GM18526 (cell line): ENCODE measurements around the gene ANGPT4.

Experiments used
- POLR2A ChIP-seq: IDR thresholded peaks from 3 replicates; pipeline ENCODE4 v1.6.1; 2011; ENCODE audit not compliant: insufficient read length; ENCODE audit errors: extremely low read depth

The ANGPT4 gene, protein sequence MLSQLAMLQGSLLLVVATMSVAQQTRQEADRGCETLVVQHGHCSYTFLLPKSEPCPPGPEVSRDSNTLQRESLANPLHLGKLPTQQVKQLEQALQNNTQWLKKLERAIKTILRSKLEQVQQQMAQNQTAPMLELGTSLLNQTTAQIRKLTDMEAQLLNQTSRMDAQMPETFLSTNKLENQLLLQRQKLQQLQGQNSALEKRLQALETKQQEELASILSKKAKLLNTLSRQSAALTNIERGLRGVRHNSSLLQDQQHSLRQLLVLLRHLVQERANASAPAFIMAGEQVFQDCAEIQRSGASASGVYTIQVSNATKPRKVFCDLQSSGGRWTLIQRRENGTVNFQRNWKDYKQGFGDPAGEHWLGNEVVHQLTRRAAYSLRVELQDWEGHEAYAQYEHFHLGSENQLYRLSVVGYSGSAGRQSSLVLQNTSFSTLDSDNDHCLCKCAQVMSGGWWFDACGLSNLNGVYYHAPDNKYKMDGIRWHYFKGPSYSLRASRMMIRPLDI

DNA sequence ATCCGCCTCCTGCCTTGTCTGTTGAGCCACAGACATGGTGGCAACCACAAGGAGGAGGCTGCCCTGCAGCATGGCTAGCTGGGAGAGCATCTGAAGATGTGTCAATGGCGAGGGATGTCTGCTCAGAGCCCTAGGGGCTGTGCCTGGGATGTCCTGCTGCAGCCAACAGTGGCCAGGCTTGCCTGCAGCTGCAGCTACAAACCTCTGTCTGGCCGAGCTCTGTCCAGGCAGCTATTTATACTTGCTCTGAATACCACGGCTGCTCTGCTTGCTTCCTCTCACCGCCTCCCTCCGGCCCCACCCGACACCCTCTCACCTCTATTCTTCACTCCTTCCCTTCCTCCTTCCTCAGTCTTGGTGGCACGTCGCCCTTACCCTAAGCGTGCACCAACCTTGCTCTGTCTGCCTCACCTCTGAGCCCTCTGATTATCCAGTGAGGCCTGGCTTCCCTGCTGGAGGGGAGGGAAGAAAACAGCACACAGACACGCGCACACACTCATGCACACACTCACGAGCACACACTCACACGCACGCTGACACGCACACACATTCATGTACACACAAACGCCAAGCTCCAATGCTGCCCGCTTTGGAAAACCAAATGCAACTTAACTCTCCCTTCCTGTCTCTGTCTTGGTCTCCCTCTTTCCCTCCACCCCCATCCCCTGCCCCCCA is at the start of gene ANGPT4:
ANGPT4 (minus strand) TSS at position 210 of the 675 bp plus-strand sequence; CDS start at position 90, 120 bp downstream.
- no peak for TF ChIP-seq POLR2A

DNA sequence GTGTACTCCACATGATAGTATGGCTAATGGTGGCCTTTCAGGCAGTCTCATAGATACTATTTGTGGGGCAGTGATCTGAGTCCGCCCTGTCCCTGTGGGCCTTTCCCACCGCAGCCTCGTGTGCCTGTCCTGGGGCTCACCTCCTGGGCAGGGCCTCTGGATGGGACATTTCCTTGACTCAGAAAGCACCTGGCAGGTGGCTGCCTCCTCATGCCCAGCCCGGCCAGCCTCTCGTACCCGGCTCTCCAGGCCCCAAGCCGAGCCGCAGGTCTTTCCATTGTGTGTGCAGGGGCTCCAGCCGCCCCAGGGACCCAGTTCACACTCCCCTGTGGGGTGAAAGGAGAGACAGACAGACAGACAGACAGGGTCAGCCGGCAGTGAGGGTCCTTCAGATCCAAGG is 47.7 kb upstream of the ANGPT4 start:
- no peak for TF ChIP-seq POLR2A

DNA sequence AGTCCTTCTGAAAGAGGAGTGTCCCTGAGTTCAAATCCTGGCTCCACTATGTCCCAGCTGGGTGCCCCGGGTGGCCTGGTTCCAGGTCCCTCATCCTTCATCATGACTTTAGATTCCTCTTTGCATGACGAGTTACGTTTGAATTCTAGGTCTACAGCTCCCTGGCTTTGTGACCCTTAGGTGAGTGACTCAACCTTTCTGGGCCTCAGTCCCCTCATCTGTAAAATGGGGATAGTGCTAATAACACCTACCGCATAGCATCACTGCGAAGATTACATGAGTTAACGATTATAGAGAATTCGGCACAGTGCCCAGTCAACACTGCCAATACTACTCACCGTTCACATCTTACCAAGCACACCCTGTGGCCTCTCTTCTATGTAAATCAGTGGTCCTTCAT is 46.5 kb upstream of the ANGPT4 start:
- TF ChIP-seq POLR2A: no peak

DNA sequence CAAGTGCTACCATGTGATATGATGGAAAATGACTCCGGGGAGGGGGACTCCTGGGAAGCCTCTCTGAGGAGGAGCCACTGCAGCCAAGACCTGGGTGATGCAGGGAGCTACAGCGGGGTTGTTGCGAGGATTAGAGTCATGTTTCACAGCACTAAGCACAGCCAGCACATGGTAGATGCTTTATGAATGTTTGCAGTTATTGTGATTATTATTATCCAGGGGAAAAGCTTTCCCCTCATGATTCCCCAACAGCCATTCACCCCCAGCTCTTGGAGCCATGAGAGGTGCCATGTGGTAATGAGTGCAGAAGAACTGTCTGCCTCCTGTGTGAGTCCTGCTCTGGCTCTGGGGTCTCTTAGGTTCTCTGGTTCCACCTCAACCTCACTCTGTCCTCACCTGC is 46.1 kb upstream of the ANGPT4 start:
- TF ChIP-seq POLR2A: no peak

DNA sequence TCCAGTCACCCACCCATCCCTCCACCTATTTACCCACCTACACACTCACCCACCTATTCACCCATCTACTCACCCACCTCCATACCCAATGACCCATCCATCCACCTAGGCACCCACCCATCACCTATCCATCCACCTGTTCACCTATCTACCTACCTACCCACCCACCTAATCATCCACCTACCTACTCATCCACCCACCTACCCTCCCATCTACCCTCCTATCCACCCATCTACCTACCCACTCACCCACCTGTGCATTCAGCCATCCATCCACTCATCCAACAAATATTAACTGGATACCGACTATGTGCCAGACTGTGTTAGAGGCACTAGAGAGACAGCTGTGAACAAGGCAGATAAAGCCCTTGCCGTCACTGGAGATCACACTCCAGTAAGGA is 45.6 kb upstream of the ANGPT4 start:
- TF ChIP-seq POLR2A: no peak

DNA sequence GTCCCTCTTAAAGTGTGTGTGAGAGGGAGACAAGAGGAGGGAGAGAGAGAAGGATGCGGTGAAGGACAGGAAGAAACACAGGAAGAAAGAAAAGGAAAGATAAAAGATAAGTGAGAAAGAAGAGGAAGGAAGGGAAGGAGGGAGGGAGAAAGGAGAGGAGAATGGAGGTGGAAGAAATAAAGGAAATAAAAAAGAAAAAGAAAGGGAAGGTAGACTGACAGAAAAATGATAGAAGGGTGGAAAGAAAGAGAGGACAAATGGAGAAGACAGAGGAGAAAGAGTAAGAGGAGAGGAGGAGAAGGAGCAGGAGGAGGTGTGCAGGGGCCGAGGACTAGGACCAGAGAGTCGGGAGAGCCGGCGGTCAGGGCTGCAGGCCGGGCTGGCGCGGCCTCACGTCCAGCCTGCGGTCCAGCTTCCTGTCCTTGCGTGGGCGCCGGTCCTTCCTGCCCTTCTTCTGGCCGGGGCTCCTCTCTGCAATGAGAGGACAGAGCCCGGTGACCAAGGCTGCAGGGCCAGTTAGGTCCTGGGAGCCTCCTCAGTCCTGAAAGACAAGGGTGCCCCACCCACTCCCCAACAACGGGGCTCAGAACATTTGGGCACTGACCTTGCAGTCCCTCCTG is 44.0 kb upstream of the ANGPT4 start:
- no peak for TF ChIP-seq POLR2A

DNA sequence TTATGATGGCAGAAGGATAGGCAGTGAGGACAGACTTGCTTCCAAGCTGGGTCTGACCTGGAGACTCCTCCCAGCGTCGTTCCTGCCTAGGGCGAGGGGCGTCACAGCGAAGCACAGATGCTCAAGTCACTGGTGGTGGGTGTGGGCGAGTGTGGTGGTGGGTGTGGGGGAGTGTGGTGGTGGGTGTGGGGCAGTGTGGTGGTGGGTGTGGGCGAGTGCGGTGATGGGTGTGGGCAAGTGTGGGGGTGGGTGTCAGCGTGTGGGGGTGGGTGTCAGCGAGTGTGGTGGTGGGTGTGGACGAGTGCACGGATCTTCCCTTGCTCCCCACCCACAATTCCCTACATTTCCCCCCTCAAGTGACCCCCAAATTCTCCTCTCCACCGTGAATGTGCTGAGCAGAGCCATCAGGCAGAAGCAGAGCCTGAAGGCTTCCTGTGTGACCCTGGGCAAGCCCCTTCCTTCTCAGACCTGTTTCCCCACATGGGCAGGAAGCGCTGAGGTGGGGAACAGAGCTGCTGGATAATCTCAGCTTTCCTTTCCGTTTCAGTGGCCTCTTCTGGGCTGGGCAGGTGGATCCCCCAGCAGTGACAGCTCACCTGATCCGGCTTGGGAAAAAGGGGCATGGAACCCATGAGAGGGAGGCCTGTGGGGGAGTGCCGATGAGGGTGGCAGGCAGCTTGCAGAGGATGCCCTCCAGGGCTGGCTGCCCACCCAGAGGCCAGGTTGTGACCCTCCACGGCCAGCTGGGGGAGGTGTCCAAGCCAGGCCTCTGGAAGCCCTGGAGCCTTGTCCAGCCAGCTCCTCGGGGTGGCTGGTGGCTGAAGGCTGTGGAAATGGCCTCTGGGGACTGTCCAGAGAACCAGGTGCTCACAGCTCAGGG is 43.0 kb upstream of the ANGPT4 start:
- TF ChIP-seq POLR2A: no peak

DNA sequence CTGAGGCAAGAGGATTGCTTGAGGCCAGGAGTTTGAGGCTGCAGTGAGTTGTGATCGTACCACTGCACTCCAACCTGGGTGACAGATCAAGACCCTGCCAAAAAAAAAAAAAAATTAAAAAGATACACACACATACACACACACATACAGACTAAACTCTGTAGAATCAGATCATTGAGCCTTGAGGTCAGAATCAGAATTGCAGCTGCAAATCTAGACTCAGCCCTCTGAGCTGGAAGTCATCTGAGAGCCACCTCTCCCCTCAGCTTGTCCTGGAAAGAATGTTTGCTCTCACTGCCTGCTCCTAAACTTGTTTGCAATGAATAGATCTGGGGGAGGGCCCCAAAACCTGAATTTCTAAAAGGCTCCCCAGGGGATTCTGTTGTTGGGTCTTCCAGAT is 41.4 kb upstream of the ANGPT4 start:
- no peak for TF ChIP-seq POLR2A

DNA sequence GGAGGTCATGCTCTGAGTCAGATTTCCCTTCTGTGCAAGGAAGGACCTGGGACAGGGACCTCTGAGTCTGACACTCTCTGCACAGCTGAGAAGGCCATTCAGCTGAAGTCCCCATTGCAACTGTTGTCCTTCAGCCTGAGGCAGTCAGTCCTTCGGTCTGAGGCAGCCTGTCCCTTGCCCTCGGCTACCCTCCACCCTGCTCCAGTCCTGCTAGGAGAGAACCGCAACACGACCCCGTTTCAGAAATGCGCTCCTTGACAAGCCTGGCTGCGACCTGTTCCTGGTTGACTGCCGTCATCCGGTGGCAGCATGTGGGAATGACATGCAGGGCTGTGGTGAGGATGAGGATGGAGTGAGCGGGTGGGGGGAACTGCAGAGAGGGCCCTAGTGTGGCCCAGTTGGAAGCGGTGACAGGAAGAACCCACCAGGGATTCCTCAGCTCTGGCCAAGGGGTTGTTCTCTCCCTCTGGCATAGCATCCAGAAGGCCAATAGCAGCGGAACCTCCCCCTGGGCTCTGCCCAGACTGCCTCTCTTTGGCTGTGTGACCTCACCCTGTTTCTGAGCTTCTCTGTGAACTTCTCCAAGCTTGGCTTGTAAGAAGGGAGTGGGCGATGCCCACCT is 40.3 kb upstream of the ANGPT4 start:
- no peak for TF ChIP-seq POLR2A

DNA sequence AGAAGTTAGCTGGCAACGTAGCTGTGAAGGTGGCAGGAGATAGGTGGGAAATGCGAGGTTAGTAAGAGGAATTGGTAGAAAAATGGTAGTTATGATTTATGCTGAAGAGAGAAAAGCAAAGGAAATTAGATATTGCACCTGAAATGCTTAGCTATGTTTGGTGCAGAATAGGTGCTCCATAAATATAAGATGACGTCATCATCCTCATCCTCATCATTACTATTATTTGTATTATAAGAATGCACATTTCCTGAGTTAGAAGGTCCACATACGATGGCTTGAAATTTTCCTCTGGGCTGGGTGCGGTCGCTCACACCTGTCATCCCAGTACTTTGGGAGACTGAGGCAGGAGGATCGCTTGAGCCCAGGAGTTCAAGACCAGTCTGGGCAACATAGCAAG is 39.5 kb upstream of the ANGPT4 start:
- TF ChIP-seq POLR2A: no peak

DNA sequence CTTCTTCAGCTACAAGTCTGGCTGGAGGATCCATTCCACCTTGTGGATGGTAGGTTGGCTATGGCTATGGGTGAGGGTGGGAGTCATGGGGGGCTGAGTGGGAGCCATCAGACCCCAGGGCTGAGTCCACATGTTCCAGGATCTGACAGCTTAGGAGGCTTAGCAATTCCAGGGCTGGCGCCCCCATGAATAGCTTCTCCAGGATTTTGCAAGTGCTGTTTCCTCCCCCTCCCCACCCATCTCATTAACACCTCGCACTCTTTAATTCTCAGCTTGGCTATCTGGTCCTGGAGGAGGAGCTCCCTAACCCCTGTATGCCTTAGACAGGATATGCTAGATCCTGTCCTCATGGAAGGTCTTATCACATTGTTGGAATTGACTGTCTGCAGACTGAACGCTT is 39.0 kb upstream of the ANGPT4 start:
- no peak for TF ChIP-seq POLR2A

DNA sequence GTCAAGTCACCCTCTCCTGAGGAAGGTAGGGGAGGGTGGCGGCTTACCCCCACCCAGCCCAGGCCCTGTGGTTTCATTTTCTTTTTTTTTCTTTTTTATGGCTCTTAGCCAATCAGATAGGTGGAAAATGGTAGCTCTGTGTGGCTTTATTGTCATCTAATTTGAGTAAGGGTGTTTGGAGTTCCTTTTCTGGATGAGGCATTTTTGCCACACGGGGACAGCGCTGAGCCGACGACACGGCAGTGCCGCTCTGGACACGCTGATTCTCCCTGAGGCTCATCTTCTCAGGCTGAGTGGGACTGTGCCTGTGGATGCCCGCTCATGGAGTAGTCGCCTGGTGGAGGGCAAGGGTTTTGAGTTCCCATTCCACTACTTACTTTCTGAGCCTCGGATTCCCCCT is 37.6 kb upstream of the ANGPT4 start:
- TF ChIP-seq POLR2A: no peak

DNA sequence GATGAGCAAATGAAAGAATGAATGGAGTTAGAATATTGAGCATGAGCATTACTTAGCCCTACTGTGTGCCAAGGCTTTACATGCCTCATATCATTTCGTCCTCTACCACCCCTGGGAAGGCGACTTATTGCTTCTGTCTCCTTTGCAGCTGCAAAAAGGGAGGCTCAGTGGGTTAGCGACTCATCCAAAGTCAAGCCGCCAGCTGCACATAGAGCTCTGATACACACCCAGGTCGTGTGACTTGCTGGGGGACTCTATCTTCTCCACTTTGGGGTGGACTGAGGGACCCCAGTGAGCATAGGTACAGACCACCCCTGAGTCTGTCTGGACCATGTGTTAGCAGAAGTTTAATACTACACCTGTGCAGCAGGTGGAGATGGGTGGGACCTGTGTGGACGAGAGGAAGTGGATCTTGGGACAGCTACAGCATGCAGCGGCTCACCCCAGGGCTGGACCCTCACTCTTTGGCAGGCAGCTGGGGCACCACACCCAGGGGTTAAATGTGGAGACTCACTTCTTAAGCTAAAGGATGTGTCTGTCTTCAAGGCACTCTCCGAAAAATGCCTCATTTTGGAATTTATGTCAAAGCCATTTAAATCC is 36.2 kb upstream of the ANGPT4 start:
- no peak for TF ChIP-seq POLR2A
